Activated effector memory CD4-positive, alpha-beta T cell treated with anti-CD3 and anti-CD28 coated beads, Interleukin-2, amount 50 U/mL, for 16 hours (primary cell): ENCODE data around the gene SMPD3.

Experiments
- DNase-seq: peaks from one replicate; pipeline ENCODE4 v3.0.0-alpha.2; 2020

The SMPD3 gene

DNA sequence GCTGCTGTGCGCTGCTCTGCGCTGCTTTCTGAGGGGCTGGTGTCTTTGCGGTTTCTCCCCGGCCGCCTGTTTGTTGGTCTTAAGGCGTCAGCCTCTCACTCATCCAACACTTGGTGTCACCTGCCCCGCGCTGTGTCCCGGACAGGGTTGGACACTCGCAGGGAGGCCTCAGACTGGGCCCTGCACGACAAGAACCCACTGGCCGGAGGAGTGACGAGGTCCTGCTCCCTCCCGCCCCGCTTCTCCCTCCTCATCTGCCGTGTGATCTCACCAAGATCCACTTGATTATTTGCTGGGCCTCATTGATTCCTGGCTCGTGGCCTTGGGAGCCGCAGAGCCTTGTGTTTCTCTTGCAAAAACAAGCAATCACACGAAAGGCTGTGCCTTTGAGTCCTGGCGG, 80.9 kb downstream of the SMPD3 start:
- no peak for DNase-seq

DNA sequence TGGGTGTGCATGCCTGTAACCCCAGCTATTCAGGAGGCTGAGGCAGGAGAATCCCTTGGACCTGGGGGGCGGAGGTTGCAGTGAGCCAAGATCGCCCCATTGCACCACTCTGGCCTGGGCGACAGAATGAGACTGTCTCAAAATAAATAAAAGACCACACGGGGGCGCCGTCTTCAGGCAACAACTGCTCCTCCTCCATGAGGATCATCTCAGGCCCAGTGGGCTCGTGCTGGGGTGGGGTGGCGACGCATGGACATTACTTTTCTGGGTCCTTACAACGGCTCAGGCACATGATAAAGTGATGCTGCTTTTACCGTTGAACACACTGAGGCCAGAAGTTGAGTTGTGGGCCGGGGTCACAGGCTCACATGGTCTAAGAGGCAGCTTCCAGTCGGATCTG, 81.3 kb downstream of the SMPD3 start:
- DNase-seq: no peak

DNA sequence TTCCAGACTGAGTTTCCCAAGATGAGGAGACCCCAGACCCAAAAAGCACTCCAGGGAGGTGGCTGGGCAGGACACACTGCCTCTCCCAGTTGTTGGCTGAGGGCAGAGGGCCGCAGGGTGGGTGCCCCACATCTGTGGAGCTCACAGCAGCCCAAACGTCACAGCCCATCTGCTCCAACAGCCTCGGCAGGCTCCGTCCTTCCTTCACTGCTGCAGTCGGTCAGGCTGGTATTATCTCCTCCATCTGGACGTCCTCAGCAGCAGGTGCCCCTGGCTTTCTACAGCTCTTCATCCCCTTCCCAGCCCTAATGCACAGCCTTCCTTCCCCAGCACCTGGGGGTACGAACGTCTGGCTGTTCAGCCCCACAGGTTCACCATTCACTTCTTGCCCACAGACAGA, 82.2 kb downstream of the SMPD3 start:
- DNase-seq: no peak

DNA sequence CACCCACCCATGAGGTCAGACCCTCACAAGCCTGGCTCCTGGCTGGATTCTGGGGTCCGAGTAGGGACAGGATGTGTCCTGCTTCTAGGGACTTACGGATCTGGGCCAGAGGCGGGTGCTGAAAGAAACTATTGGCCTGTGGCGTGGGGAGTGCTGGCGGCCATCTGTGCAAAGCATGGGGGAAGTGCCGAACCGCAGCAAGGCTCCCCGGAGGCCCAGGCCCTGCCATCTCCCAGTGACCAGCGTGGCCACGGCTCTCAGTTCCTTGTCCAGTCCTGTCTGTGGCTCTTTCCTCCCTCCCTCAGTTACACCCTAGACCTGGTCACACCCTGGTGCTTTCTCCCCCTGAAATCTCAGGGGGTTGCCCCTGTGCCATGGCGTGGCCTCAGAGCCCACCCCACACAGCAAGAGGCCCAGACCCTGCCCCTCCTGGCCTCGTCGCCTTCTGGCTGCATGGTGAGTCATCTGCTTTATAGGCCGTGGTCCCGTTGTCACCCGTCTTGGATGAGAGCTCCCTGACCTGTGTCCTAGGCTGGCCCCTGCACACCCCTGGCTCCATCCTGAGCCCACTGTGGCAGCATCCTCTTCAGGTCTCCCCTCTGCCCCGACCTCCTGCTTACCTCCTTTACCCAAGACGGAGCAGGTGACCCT, 83.0 kb downstream of the SMPD3 start:
- DNase-seq: no peak

DNA sequence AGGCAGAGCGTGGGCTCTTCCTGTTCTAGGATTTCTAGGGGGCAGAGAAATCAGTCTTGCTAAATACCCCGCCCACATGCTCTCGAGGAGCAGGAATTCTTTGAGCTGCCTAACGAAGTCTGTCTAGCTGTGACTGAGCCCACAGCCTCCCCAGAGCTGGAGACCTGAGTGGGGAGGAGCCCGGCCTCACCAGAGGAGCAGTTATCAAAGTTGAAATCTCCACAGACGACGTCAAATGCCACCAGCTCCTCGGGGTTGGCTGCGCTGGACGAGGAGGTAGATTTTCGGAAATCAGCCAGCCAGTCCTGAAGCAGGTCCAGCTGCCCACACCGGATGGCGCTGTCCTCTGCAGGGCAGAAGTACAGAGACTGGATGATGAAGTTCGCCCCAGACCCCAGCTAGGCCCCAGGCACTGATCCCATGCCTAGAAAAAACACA, 83.7 kb downstream of the SMPD3 start:
- DNase-seq: no peak

DNA sequence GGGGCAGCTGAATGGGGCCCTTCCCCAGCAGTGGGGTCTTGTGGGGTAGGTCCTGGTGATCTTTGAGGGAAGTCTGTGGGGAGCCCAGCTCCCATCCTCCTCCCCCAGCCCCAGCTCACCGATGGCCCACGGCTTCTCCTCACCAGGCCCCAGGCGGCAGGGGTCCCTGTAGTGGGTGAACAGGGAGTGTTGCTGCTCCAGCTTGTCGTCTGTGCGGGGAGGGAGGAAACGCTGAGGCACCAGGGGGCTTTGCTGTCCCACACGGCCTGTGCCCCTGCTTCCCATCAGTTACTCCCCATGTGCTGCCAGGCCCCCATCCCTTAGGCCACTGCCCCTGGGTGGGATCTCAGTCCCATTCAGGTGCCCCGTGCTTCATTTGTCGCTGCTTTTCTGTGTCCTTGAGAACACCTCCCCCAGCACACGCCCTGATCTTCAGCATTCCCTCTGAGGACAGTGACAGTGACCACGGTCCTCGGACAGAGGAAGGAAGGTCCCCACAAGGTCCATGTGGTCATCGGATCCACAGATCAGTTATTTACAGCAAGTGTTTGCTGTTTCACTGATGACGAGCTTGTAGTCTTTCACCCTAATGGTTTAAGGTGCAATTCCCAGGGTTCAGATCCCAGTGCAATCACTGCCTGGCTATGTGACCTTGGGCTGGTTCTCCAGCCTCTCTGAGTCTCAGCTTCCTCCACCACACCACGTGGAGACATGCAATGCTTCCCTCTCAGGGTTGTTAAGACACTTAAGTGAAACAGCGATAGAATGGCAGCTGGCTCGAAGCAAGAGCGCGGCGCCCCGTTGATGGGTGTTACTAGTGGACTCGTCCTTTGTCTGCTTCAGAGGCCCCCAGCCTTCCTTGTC, 84.4 kb downstream of the SMPD3 start:
- DNase-seq: no peak

DNA sequence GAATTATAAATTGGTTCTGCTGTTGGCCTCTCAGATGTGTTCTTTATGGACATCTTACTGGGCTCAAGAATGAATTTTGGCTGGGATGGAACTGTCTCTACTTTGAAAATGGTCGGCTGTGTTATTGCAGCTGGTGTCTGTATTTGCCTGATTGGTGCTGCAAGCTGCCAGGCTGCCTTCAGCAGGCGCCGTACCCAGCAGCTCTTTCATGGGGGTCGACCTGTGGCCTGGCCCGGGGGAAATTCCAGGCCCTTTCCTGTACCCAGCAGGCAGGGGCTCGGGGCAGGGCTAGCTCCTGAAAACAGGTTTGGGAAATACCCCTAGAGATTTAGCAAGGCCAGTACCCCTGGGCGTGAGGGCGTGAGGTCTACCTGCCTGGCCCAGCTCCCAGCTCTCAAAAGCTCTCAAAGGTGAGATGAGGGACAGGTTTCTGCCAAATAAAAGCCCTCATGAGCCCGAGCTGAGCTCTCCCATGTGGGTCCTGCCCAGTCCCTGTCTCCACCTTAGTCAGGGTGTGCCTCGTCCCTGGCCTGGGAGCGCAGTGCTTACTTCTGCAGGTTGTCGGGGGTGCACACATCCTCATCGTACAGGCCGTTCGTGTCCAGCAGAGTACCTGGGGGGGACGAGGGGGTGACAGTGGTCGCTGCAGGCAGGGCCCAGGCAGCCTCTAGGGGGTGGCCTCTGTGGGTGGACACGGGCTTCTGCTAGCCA, 85.2 kb downstream of the SMPD3 start:
- no peak for DNase-seq

DNA sequence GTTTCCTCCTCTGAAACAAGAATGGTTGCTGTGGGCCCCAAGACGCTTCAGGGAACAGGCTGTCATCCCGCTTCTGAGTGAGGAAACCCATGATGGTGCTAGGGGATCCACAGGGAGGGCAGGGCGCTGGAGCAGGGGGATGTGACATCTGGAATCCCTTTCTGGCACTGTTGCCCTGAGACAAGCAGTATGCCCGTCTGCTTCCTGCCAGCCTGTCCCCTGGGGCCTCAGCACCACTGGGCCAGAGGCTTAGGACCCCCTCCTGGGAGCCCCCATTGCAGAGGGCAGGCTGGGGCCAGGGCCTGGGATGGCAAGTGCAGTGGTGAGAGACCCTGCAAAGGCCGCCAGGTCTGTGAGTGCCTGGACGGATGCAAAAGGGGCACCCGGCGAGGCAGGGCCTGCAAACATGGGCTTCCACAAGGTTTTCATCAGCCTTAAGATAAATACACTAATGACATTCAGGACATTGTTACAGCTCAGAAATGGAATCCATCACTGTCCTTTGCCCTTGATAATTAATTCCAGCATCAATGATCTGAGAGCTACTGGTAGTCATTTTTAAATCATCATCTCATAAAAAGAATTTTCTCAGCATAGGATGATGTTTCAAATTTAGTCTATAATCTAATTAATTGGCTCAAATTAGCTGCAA, 85.9 kb downstream of the SMPD3 start:
- no peak for DNase-seq

DNA sequence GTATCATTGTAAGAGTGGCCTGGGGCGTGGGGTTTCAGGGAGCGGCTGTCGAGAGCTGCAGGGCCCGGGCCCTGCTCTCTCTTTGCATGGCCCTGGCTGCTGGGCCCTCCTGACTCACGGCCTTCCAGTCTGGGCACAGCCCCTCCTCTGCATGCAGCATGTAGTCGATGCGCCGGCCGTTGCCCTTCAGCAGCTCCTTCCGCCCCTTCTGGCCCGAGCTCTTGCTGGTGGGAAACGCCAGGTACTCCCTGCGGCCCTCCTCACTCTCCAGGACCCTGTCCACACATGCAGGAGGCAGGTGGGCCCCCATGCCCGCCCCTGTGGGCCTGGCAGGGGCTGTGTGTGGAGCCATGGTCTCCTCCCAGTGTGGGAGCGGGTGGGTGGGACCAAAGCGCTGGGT, 86.8 kb downstream of the SMPD3 start:
- DNase-seq: no peak

DNA sequence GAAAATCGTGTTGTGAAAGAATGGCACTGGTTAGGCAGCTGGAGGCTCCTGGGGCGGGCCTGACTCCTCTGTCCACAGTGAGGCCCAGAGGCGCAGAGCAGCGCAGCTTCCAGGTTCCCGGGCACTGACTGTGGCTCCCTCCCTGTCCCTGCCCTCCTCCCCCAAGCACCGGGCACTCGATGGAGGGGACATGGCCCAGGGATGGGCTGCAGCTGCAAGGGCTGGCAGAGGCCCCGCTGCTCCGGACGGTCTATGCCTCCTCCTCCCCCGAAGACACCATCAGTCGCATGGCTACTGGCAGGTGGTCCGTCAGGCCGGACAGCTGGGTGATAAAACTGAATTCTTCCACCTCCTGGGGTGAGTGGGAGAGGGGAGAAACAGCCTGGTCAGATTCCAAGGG, 87.4 kb downstream of the SMPD3 start:
- DNase-seq: no peak

DNA sequence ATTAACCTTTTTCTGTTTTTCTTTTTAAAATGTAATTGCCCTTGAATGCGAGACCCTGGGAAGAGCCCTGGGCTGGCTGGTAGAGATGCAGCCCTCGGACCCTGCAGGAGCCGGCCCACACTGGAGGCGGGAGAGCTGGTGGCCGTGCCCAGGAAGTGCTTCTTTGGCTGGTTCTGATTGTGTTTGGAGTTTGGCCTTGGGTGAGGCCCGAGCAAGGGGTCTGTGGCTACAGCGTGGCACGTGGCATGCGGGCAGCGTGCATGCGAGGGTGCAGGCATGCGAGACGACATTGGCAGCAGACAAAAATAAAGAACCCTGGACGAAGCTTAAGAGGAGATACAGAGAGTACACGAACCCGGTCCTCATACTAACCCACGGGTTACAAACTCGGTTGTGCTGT, 87.8 kb downstream of the SMPD3 start:
- no peak for DNase-seq

DNA sequence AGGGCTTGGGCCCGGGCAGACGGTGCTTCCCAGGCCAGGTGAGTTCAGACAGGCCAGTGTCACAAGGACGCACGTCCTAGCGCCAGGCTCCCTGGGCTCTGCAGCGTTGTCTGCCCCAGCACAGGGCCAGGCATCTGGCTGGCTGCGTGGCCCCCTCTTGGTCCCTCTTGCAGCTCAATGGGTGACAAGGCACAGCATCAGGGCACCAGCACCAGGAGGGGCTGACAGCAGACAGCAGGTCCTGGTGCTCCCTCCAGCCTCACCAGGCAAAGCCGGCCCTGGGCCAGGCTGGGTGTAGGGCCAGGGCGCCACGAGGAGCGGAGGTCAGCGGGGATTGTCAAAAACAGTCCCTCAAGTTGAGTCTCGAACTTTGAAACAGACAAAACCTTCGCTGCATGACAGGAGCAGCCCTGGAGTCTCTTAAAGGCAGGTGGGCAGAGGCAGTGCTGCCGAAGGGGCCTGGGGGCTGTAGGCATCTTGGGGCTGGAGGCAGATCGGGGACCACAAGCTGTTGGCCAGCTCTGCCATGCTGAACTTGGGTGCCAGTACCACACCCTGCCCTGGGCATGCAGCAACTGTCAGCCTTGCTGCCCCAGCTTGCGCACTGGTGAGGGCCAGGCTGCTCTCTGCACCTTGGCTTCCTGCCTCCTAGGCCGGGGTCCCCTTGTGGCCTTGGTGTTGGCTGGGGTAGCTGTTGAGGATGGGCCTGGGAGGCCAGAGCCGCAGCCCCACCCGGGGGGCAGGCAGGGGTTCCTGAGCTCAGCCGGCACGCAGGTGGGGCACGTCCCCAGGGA, 88.7 kb downstream of the SMPD3 start:
- no peak for DNase-seq

DNA sequence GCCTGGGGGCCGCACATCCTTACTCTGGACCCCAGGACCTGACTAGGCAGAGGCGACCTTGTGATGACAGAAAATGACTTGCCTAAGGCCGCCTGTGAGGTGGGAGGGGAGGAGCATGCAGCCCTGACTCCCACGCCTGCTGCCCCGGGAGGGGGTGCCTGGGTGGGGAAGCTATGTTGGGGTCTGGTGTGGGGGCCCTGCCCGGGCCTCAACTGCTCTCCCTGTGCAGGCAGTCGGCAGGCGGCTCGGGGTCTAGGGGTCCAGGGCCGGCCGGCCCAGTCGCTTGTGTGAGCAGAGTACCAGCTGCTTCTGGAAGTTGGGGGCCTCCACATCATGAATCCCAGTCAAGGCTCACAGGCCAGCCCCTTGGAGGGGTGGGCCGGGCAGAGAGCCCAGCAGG, 89.4 kb downstream of the SMPD3 start:
- DNase-seq: no peak

DNA sequence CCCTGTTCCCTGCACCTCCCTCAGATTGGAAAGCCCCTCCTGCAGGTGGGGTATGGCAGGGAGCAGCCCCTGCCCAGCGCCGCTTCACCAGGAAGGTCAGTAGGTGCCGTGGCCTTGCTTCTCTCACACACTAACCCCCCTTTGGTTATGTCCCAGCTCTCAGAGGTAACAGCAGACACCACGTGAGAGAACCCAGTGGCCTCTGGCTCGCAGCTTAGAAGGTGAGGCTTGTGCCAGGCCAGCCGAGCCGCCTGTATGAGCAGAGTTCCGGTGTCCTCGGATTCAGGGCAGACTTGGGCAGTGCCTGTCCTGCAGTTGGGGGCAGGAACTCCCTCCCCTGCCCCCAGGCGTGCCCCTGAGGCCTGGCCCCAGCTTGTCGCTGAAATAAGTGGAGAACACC, 90.4 kb downstream of the SMPD3 start:
- no peak for DNase-seq

DNA sequence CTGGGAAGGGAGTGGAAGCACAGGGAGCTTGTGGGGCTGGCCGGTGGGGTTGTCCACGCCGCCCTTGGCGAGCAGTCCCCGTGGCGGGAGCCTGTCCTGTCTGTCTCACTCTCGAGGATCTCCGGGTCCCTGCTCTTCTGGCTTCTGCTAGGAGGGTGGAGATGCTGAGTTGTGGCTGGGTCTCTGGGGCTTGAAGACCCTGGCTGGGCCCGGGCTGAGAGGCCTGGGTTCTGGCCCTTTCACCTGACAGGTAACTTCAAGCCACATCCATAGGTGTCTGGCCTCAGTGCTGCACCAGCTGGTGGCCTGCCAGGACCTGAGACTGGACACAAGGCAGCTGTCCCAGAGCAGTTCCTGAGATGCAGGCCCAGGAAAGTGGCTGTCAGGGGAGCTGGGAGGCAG, 90.8 kb downstream of the SMPD3 start:
- no peak for DNase-seq

DNA sequence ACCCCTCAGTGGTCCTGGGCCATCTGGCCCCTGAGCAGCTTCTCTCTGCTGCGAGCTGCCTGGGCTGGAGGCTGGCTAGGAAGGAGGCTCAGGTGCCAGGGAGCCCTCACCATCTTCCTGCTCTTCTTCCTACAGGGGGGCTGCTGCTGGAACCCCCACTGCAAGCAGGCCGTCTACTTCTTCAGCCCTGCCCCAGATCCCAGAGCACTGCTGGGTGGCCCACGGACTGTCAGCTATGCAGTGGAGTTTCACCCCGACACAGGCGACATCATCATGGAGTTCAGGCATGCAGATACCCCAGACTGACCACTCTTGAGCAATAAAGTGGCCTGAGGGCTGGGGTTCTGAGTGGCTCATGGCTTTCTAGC, 91.4 kb downstream of the SMPD3 start:
- DNase-seq: no peak

DNA sequence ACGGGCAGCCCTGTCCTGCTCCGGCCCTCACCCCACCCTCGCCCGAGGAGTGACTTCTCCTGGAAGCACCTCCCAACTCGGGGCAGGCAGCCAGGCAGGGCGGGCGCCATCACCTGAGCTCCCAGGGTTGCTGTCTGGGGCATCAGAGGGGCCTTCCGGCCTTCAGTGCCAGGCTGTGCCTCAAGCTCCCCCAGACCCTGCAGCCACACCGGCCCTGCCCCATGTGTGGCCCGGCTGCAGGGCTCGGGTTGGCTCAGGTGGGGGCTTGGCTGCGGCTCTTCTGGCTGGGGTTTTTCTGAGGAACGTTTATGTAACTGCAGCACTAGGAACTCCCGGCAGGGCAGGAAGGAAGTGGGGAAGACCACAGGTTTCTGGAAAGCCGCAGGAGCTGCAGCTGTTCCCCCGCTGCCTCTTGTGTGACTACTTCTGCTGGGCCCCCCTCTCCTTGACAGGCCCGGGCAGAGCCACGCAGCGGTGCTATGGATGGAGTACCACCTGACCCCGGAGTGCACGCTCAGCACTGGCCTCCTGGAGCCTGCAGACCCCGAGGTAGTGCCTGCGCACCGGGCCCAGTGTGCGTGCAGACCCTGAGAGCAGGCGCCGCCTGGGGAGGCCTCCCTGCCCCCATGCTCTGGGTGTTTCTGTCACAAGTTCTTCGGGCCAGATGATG, 91.9 kb downstream of the SMPD3 start:
- DNase-seq: peak; percentile 87

DNA sequence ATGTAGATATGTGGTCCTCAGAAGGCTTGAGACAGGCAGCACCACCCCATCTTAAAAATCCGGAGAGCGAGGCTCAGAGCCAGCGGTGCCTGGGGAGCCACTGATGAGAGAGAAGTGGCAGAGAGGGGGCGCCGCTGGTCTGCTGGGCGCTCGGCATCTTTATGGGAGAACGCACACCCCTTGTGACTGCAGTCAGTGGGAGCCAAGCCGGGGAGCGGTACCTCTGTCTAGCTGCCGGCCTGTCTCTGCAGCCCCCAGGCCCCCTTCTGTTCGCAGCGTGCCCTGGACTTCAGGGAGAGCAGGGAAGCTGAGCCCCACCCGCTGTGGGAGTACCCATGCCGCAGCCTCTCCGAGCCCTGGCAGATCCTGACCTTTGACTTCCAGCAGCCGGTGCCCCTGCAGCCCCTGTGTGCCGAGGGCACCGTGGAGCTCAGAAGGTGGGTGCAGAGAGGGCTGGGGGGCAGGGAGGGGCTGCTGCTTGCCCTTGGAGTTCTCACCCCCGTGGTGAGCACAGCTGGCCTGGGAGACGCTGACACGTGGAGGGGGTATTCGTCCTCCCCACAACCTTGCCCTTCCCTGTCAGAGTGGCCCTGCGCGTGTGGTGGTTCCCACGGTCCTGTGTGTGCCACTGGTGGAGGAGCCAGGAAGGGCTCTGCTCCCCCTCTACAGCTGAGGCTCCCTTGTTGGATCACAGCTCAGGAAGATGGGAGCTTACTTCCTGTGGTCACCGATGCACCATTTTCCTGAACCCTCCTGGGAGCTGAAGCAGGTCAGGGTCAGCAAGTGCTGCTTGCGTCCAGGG, 92.7 kb downstream of the SMPD3 start:
- DNase-seq: no peak

DNA sequence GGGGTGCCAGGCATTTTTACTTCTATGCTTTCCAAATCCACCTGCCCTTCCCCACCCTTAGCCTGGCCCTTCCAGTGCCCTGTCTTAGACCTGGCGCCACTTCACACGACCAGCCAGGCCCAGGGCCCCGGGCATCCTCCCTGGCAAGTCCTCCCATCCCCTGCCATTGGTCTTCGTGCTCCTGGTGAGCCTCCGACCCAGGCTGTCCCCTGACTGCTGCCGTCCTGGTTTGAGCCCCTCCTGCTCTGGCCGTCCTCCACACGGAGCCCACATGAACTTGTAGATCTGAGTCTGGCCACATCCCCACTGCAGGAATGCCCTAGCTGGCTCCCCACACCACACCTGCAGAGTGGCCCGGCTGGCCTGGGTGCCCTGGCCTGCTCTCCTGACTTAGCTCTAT, 93.5 kb downstream of the SMPD3 start:
- no peak for DNase-seq

DNA sequence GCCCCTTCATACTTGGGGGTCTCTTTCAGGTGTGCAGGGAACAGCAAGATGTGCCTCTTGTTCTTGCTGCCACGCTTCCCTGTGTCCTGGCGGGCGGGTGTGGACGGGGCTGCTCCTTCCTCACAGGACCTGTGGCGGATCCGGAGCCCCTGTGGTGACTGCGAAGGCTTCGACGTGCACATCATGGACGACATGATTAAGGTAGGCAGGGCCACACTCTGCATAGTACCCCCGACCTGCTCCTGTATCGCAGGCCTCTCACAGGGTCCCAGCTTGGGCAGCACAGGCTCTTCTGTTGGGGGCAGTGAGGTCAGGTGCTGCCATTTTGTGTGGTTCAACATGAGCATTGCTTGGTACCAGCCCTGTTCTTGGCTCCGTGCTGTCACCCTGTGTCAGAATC, 94.9 kb downstream of the SMPD3 start:
- no peak for DNase-seq

DNA sequence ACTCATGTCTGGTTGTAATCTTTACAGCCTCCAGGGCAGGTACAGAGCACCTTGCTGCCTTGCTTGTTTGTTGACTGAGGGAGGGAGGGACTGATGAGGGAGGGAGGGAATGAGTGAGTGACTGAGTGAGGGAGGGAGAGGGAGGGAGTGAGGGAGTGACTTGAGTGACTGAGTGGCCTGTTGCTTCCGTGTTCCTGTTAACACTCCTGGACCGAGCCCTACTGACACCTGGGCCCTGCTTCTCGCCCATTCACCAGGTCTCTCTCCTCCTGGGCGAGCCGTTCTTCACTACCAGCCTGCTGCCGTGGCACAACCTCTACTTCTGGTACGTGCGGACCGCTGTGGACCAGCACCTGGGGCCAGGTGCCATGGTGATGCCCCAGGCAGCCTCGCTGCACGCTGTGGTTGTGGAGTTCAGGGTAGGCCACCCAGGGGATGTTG, 96.3 kb downstream of the SMPD3 start:
- no peak for DNase-seq
